22Rv1 (cell line): ENCODE measurements around the gene GFOD2.
A peak's percentile ranks its signal among the peaks of the same experiment; 100 is the strongest.

Source experiments
- H3K27ac ChIP-seq: fragments of 450-650 bp; 2 replicates; pipeline ENCODE4 v1.5.1; 2017
- ZFX ChIP-seq: fragments of 450-650 bp; IDR thresholded peaks from 2 replicates; pipeline ENCODE4 v1.6.1; 2017; ENCODE audit warnings: antibody characterized with exemption, borderline replicate concordance
- TF ChIP-seq, protein P1 (sequence below): fragments of 450-650 bp; IDR thresholded peaks from 2 replicates; pipeline ENCODE4 v1.5.1; 2017; ENCODE audit warnings: mild to moderate bottlenecking

GFOD2 gene, protein sequence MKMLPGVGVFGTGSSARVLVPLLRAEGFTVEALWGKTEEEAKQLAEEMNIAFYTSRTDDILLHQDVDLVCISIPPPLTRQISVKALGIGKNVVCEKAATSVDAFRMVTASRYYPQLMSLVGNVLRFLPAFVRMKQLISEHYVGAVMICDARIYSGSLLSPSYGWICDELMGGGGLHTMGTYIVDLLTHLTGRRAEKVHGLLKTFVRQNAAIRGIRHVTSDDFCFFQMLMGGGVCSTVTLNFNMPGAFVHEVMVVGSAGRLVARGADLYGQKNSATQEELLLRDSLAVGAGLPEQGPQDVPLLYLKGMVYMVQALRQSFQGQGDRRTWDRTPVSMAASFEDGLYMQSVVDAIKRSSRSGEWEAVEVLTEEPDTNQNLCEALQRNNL

DNA sequence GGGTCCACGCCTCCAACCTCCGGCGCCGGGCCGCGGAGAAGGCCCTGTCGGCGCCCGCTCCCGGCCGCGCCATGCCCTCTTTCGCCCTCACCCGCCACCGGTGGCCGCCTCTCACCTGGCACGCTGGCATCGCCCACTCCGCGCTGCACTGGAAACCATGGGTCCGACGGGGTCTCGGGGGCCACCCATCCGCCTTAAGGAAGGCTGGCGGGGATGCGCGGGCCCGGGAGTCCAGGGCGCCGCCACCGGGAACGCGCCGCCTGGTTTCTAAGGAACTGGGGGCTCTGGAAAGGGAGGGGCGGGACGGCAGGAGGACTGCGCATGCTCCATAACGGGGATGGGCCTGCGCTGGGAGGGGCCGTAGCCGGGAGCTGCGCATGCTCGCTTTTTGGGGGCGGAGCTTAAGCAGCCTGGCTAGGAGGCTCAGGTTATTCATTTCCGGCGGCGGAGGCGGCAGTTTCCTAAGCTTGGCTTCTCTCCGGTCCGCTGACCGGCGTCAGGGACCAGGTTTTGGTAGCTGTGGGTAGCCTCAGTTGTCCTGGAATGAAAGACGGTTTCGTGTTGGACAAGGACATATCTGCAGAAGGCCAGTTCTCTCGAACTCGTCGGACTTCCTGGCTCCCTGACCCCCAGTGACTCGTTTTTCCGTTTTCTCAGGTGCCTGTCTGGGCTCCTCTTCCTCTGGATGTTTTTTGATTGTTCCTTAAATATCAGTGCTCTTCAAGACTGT, at the start of gene GFOD2:
Gene GFOD2, minus strand, starts transcription at position 269 of the 730 bp plus-strand sequence. CDS start 33,601 bp downstream, outside the sequence.
- TF ChIP-seq, protein P1, sequence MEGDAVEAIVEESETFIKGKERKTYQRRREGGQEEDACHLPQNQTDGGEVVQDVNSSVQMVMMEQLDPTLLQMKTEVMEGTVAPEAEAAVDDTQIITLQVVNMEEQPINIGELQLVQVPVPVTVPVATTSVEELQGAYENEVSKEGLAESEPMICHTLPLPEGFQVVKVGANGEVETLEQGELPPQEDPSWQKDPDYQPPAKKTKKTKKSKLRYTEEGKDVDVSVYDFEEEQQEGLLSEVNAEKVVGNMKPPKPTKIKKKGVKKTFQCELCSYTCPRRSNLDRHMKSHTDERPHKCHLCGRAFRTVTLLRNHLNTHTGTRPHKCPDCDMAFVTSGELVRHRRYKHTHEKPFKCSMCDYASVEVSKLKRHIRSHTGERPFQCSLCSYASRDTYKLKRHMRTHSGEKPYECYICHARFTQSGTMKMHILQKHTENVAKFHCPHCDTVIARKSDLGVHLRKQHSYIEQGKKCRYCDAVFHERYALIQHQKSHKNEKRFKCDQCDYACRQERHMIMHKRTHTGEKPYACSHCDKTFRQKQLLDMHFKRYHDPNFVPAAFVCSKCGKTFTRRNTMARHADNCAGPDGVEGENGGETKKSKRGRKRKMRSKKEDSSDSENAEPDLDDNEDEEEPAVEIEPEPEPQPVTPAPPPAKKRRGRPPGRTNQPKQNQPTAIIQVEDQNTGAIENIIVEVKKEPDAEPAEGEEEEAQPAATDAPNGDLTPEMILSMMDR = no peak
- TF ChIP-seq ZFX = no peak

DNA sequence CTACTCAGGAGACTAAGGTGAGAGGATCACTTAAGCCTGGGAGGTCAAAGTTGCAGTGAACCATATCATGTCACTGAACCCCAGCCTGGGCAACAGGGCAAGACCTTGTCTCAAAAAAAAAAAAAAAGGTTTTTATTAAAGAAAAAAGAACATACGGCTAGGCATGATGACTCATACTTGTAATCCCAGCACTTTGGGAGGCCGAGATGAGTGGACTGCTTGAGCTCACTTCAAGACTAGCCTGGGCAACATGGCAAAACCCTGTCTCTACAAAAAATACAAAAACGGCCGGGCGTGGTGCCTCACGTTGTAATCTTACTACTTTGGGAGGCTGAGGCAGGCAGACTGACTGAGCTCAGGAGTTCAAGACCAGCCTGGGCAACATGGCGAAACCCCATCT, 48.8 kb upstream of the GFOD2 start:
- H3K27ac ChIP-seq = no peak overlapping the region
- TF ChIP-seq, protein P1 = no peak
- TF ChIP-seq ZFX = no peak

More for the DNA sequence above, at the start of gene GFOD2:
- peak within 1 kb of the TSS; percentile 64 for H3K27ac ChIP-seq

DNA sequence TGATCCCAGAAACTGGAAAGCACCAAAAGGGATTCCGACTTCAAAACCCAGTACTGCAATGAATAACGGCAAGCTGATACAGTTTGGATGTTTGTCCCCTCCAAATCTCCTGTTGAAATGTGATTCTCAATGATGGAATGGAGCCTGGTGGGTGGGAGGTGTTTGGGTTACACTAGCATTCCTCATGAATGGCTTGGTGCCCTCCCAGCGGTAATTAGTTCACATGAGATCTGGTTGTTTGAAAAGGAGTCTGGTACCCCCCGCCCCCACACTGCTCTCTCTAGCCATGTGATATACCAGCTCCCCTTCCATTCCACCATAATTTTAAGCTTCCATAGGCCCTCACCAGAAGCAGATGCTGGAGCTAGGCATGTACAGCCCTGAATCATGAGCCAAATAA, 47.2 kb upstream of the GFOD2 start:
- TF ChIP-seq, protein P1 = no peak
- TF ChIP-seq ZFX = no peak
- no peak overlapping the region for H3K27ac ChIP-seq

DNA sequence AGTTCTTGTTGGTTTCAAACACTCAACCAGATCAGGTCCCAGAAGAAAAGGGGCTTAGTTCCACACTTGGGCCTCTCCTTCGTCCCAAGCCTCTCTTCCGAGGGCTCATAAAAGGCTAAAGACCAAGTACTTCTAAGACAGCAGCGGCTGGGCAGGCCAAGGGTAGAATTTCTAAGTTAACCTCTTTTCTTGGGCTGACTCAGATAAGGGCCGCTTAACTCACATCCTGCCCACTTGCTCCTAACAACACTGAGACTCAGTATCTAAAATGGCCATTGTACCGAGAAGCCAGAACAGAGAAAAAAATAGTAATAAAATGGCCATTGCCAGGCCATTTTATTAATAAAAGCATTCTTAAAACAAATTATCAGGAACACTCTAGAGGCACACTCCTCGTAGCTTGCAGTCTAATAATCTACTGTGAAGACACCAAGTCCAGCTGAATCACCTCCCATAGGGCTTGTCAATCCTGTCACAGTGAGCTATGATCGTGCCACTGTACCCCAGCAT, 45.1 kb upstream of the GFOD2 start:
- no peak overlapping the region for H3K27ac ChIP-seq
- TF ChIP-seq ZFX = no peak
- TF ChIP-seq, protein P1 = no peak

DNA sequence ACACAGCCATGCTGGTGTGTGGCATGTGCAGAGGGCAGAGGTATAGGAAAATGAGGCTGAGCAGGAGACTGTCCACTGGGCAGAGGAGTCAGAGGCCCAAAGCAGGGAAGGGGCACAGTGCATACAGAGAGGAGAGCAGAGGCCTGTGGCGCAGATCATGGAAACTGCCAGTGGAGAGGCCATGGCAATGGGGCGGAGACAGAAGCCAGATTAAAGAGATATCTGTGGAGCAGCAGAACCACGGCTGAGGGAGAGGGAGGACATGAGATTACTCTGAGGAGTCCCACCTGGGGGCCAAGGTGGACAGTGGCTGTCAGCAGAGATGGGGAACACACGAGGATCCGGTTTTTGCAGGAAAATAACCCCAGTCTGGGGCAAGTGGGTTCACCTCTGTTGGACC, 44.0 kb upstream of the GFOD2 start:
- no peak overlapping the region for H3K27ac ChIP-seq
- TF ChIP-seq, protein P1 = no peak
- no peak for TF ChIP-seq ZFX

DNA sequence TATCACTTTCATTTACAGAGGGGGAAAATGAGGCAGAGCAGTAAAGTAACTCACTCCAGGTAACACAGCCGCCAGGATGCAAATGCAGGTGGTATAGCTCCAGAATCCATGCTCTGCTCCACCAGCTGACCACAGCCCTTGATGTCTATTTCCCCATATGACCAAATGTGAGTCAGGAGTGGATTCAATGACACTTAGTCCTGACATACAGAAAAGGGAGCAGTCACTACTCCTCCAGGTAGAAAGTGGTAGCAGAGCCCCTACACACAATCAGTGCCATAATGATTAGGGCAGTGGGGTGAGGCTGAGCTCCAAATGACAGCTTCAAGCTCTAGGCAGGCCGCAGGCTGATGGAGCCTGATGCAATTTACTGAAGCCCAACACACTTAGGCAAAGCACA, 43.3 kb upstream of the GFOD2 start:
- no peak overlapping the region for H3K27ac ChIP-seq
- TF ChIP-seq, protein P1 = no peak
- no peak for TF ChIP-seq ZFX

DNA sequence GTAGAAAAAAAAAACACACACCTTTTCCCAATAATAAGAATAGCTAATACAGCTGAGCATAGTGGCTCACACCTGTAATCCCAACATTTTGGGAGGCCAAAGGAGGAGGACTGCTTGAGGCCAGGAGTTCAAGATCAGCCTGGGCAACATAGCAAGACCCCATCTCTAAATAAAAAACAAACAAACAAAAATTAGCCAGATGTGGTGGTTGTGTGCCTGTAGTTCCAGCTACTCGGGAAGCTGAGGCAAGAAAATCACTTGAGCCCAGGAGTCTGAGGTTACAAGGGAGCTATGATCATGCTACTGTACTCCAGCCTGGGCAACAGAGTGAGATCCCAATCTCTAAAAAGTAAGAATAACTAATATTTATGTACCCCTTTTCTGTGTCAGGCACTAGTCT, 42.8 kb upstream of the GFOD2 start:
- no peak overlapping the region for H3K27ac ChIP-seq
- TF ChIP-seq, protein P1 = no peak
- no peak for TF ChIP-seq ZFX
